ENCODE measurements around the gene OMP.

- TF ChIP-seq POLR2AphosphoS5 (IDR thresholded peaks at IDR 0.05; ENCODE audit: borderline replicate concordance, low read depth, low read length) (no peak), EZH2 (IDR thresholded peaks at IDR 0.05) (no peak), FOXP2 (optimal IDR thresholded peaks at IDR 0.05; ENCODE audit: control extremely low read depth, extremely low read length, insufficient read depth) (no peak)
These were observed 38.4 kb downstream of the OMP start for GRCh38 chr11:77141034-77141433.

Data from SK-N-MC (cell line).